Transverse colon (tissue), 3 donors: ENCODE measurements around the gene MYB.

ENCODE experiments used
- CTCF ChIP-seq, 5 experiments: fragments of 200-600 bp in 3 of 5; fragments of 450-650 bp in 2 of 5; sonication (generic) in 3 of 5; IDR thresholded peaks; 1 replicate in 2 of 5; 2 replicates in 3 of 5; pipeline ENCODE4 v1.5.1; 2016 to 2017; ENCODE audit warnings: antibody characterized with exemption in 5 of 5, inconsistent platforms in 3 of 5, mild to moderate bottlenecking in 2 of 5, moderate library complexity in 1 of 5
- EP300 ChIP-seq: sonication (generic); formaldehyde crosslinking; IDR thresholded peaks from one replicate; pipeline ENCODE4 v1.6.1; 2017; ENCODE audit warnings: antibody characterized with exemption, low read depth
- POLR2A ChIP-seq: fragments of 450-650 bp; IDR thresholded peaks from one replicate; pipeline ENCODE4 v1.6.1; 2016; ENCODE audit warnings: antibody characterized with exemption, mild to moderate bottlenecking, moderate library complexity

GRCh38 chr6:135193221-135193620 lies 12.1 kb downstream of the MYB start:
- TF ChIP-seq CTCF (IDR thresholded peaks at IDR 0.05), result no peak
- no peak for TF ChIP-seq EP300
- TF ChIP-seq POLR2A, result no peak
